ENCODE data around the gene NECAB3.

- TF ChIP-seq CTCF (IDR thresholded peaks at IDR 0.05; ENCODE audit: insufficient read depth, low read depth, low read length) = no peak
- TF ChIP-seq EZH2 (IDR thresholded peaks at IDR 0.05; ENCODE audit: insufficient read depth, low read length) = no peak
These were observed 12.1 kb upstream of the NECAB3 start, which contains the start of gene E2F1 for GRCh38 chr20:33686100-33686983.
